ENCODE measurements around the gene CAPSL.

CAPSL gene

GRCh38 chr5:35884773-35885172 lies 53.6 kb downstream of the CAPSL start:
- TF ChIP-seq CTCF (conservative IDR thresholded peaks at IDR 0.05; ENCODE audit: low read depth, low read length), result no peak
- DNase-seq (ENCODE audit: low read depth), result no peak
- no peak overlapping the region for H3K4me3 ChIP-seq (ENCODE audit: low read length)

- H3K4me3 ChIP-seq (ENCODE audit: low read length), result no peak overlapping the region
- no peak for DNase-seq (ENCODE audit: low read depth)
- no peak for TF ChIP-seq CTCF (conservative IDR thresholded peaks at IDR 0.05; ENCODE audit: low read depth, low read length)
Observed at GRCh38 chr5:35884191-35884769, 54.1 kb downstream of the CAPSL start.

GRCh38 chr5:35881758-35882157 lies 56.7 kb downstream of the CAPSL start:
- TF ChIP-seq CTCF (conservative IDR thresholded peaks at IDR 0.05; ENCODE audit: low read depth, low read length), result no peak
- no peak for DNase-seq (ENCODE audit: low read depth)
- no peak overlapping the region for H3K4me3 ChIP-seq (ENCODE audit: low read length)

- DNase-seq (ENCODE audit: low read depth), result no peak
- no peak overlapping the region for H3K4me3 ChIP-seq (ENCODE audit: low read length)
- no peak for TF ChIP-seq CTCF (conservative IDR thresholded peaks at IDR 0.05; ENCODE audit: low read depth, low read length)
Observed at GRCh38 chr5:35880156-35880555, 58.3 kb downstream of the CAPSL start.

GRCh38 chr5:35879649-35880048 lies 58.8 kb downstream of the CAPSL start:
- no peak for TF ChIP-seq CTCF (conservative IDR thresholded peaks at IDR 0.05; ENCODE audit: low read depth, low read length)
- DNase-seq (ENCODE audit: low read depth), result no peak
- no peak overlapping the region for H3K4me3 ChIP-seq (ENCODE audit: low read length)

GRCh38 chr5:35879096-35879495 lies 59.3 kb downstream of the CAPSL start:
- H3K4me3 ChIP-seq (ENCODE audit: low read length), result no peak overlapping the region
- TF ChIP-seq CTCF (conservative IDR thresholded peaks at IDR 0.05; ENCODE audit: low read depth, low read length), result no peak
- no peak for DNase-seq (ENCODE audit: low read depth)

- no peak for DNase-seq (ENCODE audit: low read depth)
- no peak overlapping the region for H3K4me3 ChIP-seq (ENCODE audit: low read length)
- no peak for TF ChIP-seq CTCF (conservative IDR thresholded peaks at IDR 0.05; ENCODE audit: low read depth, low read length)
Observed at GRCh38 chr5:35878079-35878478, 60.3 kb downstream of the CAPSL start.
